GM23338 (cell line): ENCODE data around the gene MICA. TPM values are rescaled to one million over a fixed set of nuclear protein-coding genes. Genes with fewer than 3 reads are reported as not detected.

Source experiments
- ATAC-seq: fragments of 200-7000 bp; cut with Tn5 transposase; 3 replicates; pipeline ENCODE4 v1.9.1; 2020
- DNase-seq: peaks from one replicate; pipeline ENCODE4 v3.0.0-alpha.2; 2015; ENCODE audit warnings: low spot score
- H2AFZ ChIP-seq: fragments of 200-600 bp; sonication (generic); 2 replicates; pipeline ENCODE4 v1.8.0; 2016; ENCODE audit warnings: antibody characterized with exemption, mild to moderate bottlenecking, moderate library complexity
- H3F3A ChIP-seq: fragments of 200-600 bp; sonication (generic); replicated peaks from 2 replicates; pipeline ENCODE4 v1.8.0; 2017; ENCODE audit warnings: antibody characterized with exemption, mixed run types, low read depth
- H3K27ac ChIP-seq: fragments of 200-600 bp; sonication (generic); 2 replicates; pipeline ENCODE4 v1.6.1; 2016; ENCODE audit warnings: low read depth
- H3K27me3 ChIP-seq: fragments of 200-600 bp; sonication (generic); 2 replicates; pipeline ENCODE4 v1.8.0; 2016; ENCODE audit warnings: mild to moderate bottlenecking, mixed run types, moderate library complexity; ENCODE audit not compliant: insufficient read depth
- H3K36me3 ChIP-seq: fragments of 200-600 bp; sonication (generic); 2 replicates; pipeline ENCODE4 v1.8.0; 2016; ENCODE audit warnings: mild to moderate bottlenecking; ENCODE audit not compliant: insufficient read depth
- H3K4me1 ChIP-seq: fragments of 200-600 bp; sonication (generic); 2 replicates; pipeline ENCODE4 v1.8.0; 2016; ENCODE audit warnings: mild to moderate bottlenecking, moderate library complexity; ENCODE audit not compliant: insufficient read depth
- H3K4me2 ChIP-seq: fragments of 200-600 bp; sonication (generic); 2 replicates; pipeline ENCODE4 v1.7.1; 2017; ENCODE audit warnings: mixed run types
- H3K4me3 ChIP-seq: fragments of 200-600 bp; sonication (generic); 2 replicates; pipeline ENCODE4 v1.6.1; 2016; ENCODE audit warnings: mixed run types
- H3K79me2 ChIP-seq: fragments of 200-600 bp; sonication (generic); replicated peaks from 2 replicates; pipeline ENCODE4 v1.8.0; 2017; ENCODE audit warnings: mild to moderate bottlenecking; ENCODE audit not compliant: insufficient read depth
- H3K9me2 ChIP-seq: fragments of 200-600 bp; sonication (generic); 2 replicates; pipeline ENCODE4 v1.8.0; 2017; ENCODE audit not compliant: insufficient read depth
- H4K20me1 ChIP-seq: fragments of 200-600 bp; sonication (generic); replicated peaks from 2 replicates; pipeline ENCODE4 v1.8.0; 2017; ENCODE audit warnings: mild to moderate bottlenecking; ENCODE audit not compliant: insufficient read depth
- H3K27ac Mint-ChIP-seq: 2 replicates; pipeline ENCODE4 v1.8.0; 2020; ENCODE audit warnings: inconsistent platforms, mild to moderate bottlenecking, moderate library complexity, mixed read lengths
- H3K27me3 Mint-ChIP-seq: 3 replicates; pipeline ENCODE4 v1.8.0; 2022; ENCODE audit warnings: low read depth, mild to moderate bottlenecking, moderate library complexity, mixed read lengths, inconsistent platforms; ENCODE audit not compliant: insufficient read depth, poor library complexity
- H3K36me3 Mint-ChIP-seq: 3 replicates; pipeline ENCODE4 v1.8.0; 2021; ENCODE audit warnings: low read depth, mild to moderate bottlenecking, inconsistent platforms, moderate library complexity, mixed read lengths
- H3K4me1 Mint-ChIP-seq: 3 replicates; pipeline ENCODE4 v1.8.0; 2020; ENCODE audit warnings: mild to moderate bottlenecking, inconsistent platforms, mixed read lengths
- H3K4me3 Mint-ChIP-seq: 3 replicates; pipeline ENCODE4 v1.8.0; 2021; ENCODE audit warnings: moderate library complexity, mild to moderate bottlenecking, inconsistent platforms, mixed read lengths
- H3K9me3 Mint-ChIP-seq: 3 replicates; pipeline ENCODE4 v1.8.0; 2020; ENCODE audit warnings: moderate library complexity, mild to moderate bottlenecking, inconsistent platforms, mixed read lengths
- CREB1 ChIP-seq: fragments of 250-450 bp; sonication (Bioruptor Pico); IDR thresholded peaks from 2 replicates; pipeline ENCODE4 v1.5.0; 2020; ENCODE audit warnings: low read depth, mild to moderate bottlenecking, moderate library complexity
- EZH2 ChIP-seq: fragments of 200-600 bp; sonication (generic); IDR thresholded peaks from one replicate; pipeline ENCODE4 v1.8.0; 2017; ENCODE audit warnings: antibody characterized with exemption, mild to moderate bottlenecking, low read depth; ENCODE audit not compliant: unreplicated experiment
- EZH2phosphoT487 ChIP-seq: fragments of 200-600 bp; sonication (generic); IDR thresholded peaks from one replicate; pipeline ENCODE4 v1.8.1; 2018; ENCODE audit warnings: antibody characterized with exemption; ENCODE audit not compliant: unreplicated experiment
- JUNB ChIP-seq: IDR thresholded peaks from one replicate; pipeline ENCODE4 v1.6.1; 2016; ENCODE audit warnings: antibody characterized with exemption; ENCODE audit not compliant: unreplicated experiment
- POLR2AphosphoS5 ChIP-seq: IDR thresholded peaks from 2 replicates; pipeline ENCODE4 v1.6.1; 2016; ENCODE audit warnings: antibody characterized with exemption, low read depth
- STAT1 ChIP-seq: IDR thresholded peaks from one replicate; pipeline ENCODE4 v1.6.1; 2016; ENCODE audit warnings: antibody characterized with exemption; ENCODE audit not compliant: unreplicated experiment
- ZNF114 ChIP-seq: fragments of 250-450 bp; sonication (Bioruptor Pico); IDR thresholded peaks from 2 replicates; pipeline ENCODE4 v1.5.0; 2020; ENCODE audit warnings: mild to moderate bottlenecking, moderate library complexity
- ZNF331 ChIP-seq: fragments of 250-450 bp; sonication (Bioruptor Pico); IDR thresholded peaks from 2 replicates; pipeline ENCODE4 v1.5.0; 2020; ENCODE audit warnings: low read depth, mild to moderate bottlenecking, moderate library complexity
- long read RNA-seq: library from polyadenylated mRNA; unstranded; transcript quantifications from one replicate; pipeline ENCODE4 v2.0.0, GENCODE V29; 2020; ENCODE audit not compliant: unreplicated experiment
- polyA plus RNA-seq: library from polyadenylated mRNA; unstranded; fragments of >200 nt; fragmentation: Nextera tagmentation; extraction: Ambion mirVana; gene quantifications from 2 replicates; pipeline ENCODE4 v1.2.1, GENCODE V29; 2016
- total RNA-seq: library from RNA; depleted of rRNA; stranded (reverse); fragments of >200 nt; shearing (Covaris generic); gene quantifications from 2 replicates; pipeline ENCODE4 v1.2.3, GENCODE V29; 2014; rRNA removed
- TF ChIP-seq, protein P1 (sequence below): IDR thresholded peaks from one replicate; pipeline ENCODE4 v1.6.1; 2018; ENCODE audit warnings: antibody characterized with exemption; ENCODE audit not compliant: unreplicated experiment
- TF ChIP-seq, protein P2 (sequence below), 2 experiments: fragments of 200-600 bp in 1 of 2; sonication (generic) in 1 of 2; conservative IDR thresholded peaks; 2 replicates each; pipeline versions ENCODE4 v1.5.1 to v1.6.1; 2016 to 2017; ENCODE audit warnings: antibody characterized with exemption in 2 of 2, low read depth in 2 of 2, mild to moderate bottlenecking in 2 of 2, moderate library complexity in 1 of 2
- TF ChIP-seq, protein P3 (sequence below): IDR thresholded peaks from 2 replicates; pipeline ENCODE4 v1.6.1; 2016; ENCODE audit warnings: antibody characterized with exemption

Gene MICA
- total RNA-seq (18.2 and 22.7 TPM in 2 replicates), polyA plus RNA-seq (12.7 and 13.4 TPM in 2 replicates)
- long read RNA-seq, transcript MICA-209 (6 exons, 1,386 nt), result major isoform, 8 of 10 reads
- long read RNA-seq, partial matches to known transcripts, result 1 of 10 reads
- long read RNA-seq, other reads (novel, unspliced or antisense), result 0 of 10 reads

DNA sequence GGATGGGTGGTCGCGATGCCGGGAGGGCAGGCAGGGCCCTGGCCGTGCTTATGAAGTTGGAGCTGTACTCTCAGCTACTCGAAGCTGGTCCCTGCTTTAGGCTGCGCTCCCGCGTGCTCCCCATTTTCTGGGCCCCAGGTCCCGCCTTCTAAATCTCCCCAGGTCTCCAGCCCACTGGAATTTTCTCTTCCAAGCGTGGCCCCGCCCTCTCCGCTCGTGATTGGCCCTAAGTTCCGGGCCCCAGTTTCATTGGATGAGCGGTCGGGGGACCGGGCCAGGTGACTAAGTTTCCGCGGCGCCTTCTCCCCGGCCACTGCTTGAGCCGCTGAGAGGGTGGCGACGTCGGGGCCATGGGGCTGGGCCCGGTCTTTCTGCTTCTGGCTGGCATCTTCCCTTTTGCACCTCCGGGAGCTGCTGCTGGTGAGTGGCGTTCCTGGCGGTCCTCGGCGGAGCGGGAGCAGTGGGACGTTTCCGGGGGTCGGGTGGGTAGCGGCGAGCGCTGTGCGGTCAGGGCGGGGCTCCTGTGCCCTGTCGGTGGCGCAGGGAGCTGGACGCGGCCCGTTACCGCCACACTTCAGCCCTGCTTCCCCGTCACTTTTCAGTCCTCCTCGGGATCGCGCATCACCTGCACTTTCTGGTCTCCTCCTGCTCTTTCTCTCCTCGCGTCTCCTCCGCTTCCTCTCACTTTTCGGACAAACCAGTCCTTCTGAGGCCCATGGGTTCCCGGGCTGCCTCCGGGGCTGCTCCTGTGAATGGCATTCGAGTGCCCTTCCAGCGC lies at the start of gene MICA:
Gene MICA (plus strand): TSS at position 313 of the 778 bp plus-strand sequence. CDS start 38 bp downstream, at position 351.
- Histone ChIP-seq H3K36me3 (no peaks in the 10 kb centered on the region), H3K4me1 (peaks cover 44% of the 10 kb centered on the region), H3K27me3 (peaks cover 20% of the 10 kb centered on the region), H3K4me2 (peak within 1 kb of the TSS; percentile 96), H3K27ac (peak within 1 kb of the TSS; percentile 51; the same call in 1 of the 2 replicates), H3K4me3 (peak within 1 kb of the TSS; percentile 89), H3F3A (0 out of 2 replicates have a peak, but pooled peaks cover 7% of the 10 kb centered on the region), H3K9me2 (no peaks in the 10 kb centered on the region; the same call in 1 of the 2 replicates), H3K79me2 (peaks cover 43% of the 10 kb centered on the region), H2AFZ (peak within 1 kb of the TSS; percentile 90), H4K20me1 (peaks cover 28% of the 10 kb centered on the region)
- Mint-ChIP-seq H3K4me3 (peak within 1 kb of the TSS; percentile 93), H3K27ac (peak within 1 kb of the TSS; percentile 76; the same call in 1 of the 2 replicates), H3K9me3 (peaks cover 7% of the 10 kb centered on the region; the same call in 2 of the 3 replicates), H3K36me3 (peaks cover 6% of the 10 kb centered on the region), H3K4me1 (peaks cover 44% of the 10 kb centered on the region), H3K27me3 (peaks cover 40% of the 10 kb centered on the region)
- DNase-seq (peak; percentile 99), ATAC-seq (peak; percentile 78)
- TF ChIP-seq EZH2phosphoT487 (no peak), CREB1 (no peak), ZNF114 (CRISPR knock-in tag) (no peak), POLR2AphosphoS5 (peak; percentile 92), STAT1 (no peak)
- TF ChIP-seq, protein P1, sequence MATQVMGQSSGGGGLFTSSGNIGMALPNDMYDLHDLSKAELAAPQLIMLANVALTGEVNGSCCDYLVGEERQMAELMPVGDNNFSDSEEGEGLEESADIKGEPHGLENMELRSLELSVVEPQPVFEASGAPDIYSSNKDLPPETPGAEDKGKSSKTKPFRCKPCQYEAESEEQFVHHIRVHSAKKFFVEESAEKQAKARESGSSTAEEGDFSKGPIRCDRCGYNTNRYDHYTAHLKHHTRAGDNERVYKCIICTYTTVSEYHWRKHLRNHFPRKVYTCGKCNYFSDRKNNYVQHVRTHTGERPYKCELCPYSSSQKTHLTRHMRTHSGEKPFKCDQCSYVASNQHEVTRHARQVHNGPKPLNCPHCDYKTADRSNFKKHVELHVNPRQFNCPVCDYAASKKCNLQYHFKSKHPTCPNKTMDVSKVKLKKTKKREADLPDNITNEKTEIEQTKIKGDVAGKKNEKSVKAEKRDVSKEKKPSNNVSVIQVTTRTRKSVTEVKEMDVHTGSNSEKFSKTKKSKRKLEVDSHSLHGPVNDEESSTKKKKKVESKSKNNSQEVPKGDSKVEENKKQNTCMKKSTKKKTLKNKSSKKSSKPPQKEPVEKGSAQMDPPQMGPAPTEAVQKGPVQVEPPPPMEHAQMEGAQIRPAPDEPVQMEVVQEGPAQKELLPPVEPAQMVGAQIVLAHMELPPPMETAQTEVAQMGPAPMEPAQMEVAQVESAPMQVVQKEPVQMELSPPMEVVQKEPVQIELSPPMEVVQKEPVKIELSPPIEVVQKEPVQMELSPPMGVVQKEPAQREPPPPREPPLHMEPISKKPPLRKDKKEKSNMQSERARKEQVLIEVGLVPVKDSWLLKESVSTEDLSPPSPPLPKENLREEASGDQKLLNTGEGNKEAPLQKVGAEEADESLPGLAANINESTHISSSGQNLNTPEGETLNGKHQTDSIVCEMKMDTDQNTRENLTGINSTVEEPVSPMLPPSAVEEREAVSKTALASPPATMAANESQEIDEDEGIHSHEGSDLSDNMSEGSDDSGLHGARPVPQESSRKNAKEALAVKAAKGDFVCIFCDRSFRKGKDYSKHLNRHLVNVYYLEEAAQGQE, result no peak

DNA sequence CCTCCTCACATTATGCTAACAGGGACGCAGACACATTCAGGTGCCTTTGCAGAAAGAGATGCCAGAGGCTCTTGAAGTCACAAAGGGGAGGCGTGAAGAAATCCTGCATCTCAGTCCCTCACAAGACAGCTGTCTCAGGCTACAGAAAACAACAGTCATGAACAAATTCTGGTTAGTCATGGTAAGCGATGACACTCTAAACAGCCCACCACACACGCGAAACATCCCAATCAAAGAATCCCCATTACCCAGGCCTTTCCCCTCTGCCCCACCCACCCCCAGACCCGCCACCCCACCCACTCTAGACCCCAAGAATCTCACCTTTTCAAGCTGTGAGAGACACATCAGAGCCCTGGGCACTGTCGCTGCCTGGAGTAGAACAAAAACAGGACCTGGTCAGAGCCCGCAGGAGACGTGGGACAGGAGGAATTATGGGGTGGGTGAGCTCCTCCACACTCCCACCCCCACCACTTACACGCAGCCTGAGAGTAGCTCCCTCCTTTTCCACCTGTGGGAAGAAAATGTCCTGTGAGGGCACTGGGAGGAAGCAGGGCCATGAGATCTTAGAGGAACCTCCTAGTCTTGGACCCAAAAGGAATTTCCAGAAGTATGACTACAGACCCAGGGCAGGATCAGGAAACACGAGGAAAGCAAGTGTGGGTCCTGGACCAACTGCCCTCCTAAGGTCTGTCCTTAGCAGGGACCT lies 49.1 kb upstream of the MICA start:
- H3K27me3 Mint-ChIP-seq, result peaks cover 33% of the 10 kb centered on the region
- H2AFZ ChIP-seq, result no peak overlapping the region
- TF ChIP-seq JUNB, result no peak
- TF ChIP-seq, protein P2, sequence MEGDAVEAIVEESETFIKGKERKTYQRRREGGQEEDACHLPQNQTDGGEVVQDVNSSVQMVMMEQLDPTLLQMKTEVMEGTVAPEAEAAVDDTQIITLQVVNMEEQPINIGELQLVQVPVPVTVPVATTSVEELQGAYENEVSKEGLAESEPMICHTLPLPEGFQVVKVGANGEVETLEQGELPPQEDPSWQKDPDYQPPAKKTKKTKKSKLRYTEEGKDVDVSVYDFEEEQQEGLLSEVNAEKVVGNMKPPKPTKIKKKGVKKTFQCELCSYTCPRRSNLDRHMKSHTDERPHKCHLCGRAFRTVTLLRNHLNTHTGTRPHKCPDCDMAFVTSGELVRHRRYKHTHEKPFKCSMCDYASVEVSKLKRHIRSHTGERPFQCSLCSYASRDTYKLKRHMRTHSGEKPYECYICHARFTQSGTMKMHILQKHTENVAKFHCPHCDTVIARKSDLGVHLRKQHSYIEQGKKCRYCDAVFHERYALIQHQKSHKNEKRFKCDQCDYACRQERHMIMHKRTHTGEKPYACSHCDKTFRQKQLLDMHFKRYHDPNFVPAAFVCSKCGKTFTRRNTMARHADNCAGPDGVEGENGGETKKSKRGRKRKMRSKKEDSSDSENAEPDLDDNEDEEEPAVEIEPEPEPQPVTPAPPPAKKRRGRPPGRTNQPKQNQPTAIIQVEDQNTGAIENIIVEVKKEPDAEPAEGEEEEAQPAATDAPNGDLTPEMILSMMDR (conservative IDR thresholded peaks at IDR 0.05; ENCODE audit: low read depth in 2 of 2), result no peak
- TF ChIP-seq EZH2, result no peak
- no peak for TF ChIP-seq EZH2phosphoT487
- no peak for TF ChIP-seq ZNF114 (CRISPR knock-in tag)
- TF ChIP-seq, protein P1, result no peak
- no peak for TF ChIP-seq ZNF331 (CRISPR knock-in tag)
- no peak for TF ChIP-seq STAT1
- TF ChIP-seq, protein P3, sequence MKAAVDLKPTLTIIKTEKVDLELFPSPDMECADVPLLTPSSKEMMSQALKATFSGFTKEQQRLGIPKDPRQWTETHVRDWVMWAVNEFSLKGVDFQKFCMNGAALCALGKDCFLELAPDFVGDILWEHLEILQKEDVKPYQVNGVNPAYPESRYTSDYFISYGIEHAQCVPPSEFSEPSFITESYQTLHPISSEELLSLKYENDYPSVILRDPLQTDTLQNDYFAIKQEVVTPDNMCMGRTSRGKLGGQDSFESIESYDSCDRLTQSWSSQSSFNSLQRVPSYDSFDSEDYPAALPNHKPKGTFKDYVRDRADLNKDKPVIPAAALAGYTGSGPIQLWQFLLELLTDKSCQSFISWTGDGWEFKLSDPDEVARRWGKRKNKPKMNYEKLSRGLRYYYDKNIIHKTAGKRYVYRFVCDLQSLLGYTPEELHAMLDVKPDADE, result no peak

More for the DNA sequence above, 49.1 kb upstream of the MICA start:
- no peak overlapping the region for H3K4me2 ChIP-seq
- H4K20me1 ChIP-seq, result no peaks in the 10 kb centered on the region
- Mint-ChIP-seq H3K4me1 (peaks cover 2% of the 10 kb centered on the region; the same call in 2 of the 3 replicates), H3K27ac (no peak overlapping the region), H3K4me3 (no peak overlapping the region; the same call in 2 of the 3 replicates), H3K36me3 (peaks cover 22% of the 10 kb centered on the region), H3K9me3 (no peaks in the 10 kb centered on the region)
- no peak overlapping the region for H3K27ac ChIP-seq
- H3K4me3 ChIP-seq, result no peak overlapping the region
- H3K4me1 ChIP-seq, result no peaks in the 10 kb centered on the region
- H3K9me2 ChIP-seq, result no peaks in the 10 kb centered on the region
- no peaks in the 10 kb centered on the region for H3K36me3 ChIP-seq
- DNase-seq (no peak), ATAC-seq (no peak)
- no peaks in the 10 kb centered on the region for H3K79me2 ChIP-seq
- H3K27me3 ChIP-seq, result peaks cover 28% of the 10 kb centered on the region
- H3F3A ChIP-seq, result no peaks in the 10 kb centered on the region
